ENCODE data around the gene LMAN2. TPM values are rescaled to one million over a fixed set of nuclear protein-coding genes. Genes with fewer than 3 reads are reported as not detected.
"Not testable (repeated sequence)": the region's sequence is repeated elsewhere in the genome, so short reads cannot be mapped to it uniquely, and the experiment has no call there.

The LMAN2 gene
- total RNA-seq, 1 experiment from 2014 or later, result 237 TPM

DNA sequence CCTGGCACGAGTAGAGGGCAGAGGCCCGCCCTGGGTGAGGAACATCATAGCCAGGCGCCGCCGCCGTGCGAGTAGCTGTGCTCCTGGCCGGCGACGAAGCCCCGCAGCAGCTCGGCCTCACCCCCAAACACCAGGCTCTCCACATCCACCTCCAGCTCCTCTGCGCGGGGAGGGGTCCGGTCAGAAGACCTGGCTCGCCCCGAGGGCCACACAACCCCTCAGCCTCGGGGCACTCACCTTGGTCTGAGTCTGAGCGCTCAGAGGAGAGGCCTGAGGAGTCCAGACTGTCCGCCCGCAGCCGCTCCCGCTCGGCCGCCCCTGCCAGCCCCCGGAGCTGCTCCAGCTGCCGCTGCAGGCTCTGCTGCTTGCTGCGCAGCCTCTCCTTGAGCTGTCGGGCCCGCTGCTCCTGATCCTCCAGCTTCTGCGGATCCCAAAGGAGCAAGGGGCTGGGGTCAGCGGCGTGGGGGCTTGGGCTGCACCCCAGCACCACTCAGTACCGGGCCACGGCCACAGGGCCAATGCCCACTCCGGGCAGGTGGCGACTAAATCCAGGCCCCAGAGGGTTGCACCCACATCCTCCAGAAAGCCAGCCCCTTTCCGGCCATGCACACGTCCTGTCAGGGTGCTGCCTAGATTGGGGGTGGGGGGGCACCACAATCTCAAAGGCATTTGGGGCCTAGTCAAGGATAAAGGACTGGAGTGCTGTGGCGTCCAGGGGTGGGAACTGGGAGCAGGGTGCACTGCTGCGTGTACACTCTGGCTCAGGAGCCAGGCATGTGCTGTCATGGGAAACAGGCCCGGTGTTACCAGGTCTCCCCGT, 43.7 kb downstream of the LMAN2 start:
- no peak for DNase-seq (ENCODE audit: low read depth)

DNA sequence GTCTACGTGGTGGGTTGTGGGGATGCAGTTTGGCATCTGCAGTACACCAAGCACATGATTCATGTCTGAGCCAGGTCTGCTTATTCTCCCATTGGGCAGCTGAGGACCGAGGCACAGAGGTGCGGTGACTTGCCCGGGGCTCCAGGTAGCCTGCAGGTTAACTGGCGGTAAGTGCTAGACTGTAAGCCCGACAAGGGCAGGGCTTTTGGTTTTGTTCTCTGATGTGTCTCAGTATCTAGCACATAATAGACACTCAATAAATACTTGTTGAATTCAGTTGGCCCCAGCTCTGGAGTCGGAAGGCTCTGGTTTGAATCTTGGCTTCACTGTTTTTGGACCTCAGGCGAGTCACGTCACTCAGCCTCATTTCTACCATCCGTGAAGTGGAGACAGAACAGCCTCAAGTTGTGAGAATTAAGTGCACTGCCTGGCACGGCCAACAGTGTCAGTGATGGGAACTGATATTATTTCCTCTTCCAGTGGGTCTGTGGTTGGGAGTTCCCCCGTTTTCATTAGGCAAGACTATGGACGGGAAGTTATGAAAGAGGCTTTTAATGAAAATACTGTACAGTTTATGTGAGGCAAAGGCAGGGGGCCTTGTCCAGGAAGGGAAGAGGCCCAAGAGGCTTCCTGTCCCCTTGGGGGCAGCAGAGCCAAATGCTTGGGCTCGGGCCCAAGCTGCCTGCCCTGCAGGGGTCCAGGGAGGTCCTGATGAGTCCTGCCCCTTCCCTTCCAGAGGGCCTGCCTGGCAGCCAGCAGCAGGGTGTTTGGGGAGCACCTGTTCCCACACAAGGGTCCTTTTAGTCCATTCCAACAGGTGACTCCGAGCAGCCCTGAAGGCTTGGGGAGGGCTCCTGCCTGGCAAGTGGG, 44.6 kb downstream of the LMAN2 start:
- DNase-seq (ENCODE audit: low read depth), result peak; percentile 29

DNA sequence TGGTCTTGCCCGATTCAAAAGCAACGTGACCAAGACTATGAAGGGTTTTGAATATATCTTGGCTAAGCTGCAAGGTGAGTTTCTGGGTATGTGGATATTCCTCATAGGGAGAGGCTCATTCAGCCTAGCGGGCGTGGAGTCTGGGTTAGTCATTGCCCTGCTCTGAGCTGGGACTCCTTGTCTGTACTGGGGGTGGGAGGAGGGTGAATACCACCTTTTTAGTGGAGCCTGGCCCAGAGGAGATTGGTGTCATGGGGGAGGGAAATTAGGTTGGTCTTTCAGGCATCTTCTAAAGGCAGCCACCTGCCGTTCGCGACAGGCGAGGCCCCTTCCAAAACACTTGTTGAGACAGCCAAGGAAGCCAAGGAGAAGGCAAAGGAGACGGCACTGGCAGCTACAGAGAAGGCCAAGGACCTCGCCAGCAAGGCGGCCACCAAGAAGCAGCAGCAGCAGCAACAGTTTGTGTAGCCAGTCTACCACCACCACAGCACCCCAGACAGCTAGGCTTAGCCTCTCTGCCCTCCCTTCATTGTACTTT, 45.3 kb downstream of the LMAN2 start:
- not testable (repeated sequence) for DNase-seq (ENCODE audit: low read depth)

DNA sequence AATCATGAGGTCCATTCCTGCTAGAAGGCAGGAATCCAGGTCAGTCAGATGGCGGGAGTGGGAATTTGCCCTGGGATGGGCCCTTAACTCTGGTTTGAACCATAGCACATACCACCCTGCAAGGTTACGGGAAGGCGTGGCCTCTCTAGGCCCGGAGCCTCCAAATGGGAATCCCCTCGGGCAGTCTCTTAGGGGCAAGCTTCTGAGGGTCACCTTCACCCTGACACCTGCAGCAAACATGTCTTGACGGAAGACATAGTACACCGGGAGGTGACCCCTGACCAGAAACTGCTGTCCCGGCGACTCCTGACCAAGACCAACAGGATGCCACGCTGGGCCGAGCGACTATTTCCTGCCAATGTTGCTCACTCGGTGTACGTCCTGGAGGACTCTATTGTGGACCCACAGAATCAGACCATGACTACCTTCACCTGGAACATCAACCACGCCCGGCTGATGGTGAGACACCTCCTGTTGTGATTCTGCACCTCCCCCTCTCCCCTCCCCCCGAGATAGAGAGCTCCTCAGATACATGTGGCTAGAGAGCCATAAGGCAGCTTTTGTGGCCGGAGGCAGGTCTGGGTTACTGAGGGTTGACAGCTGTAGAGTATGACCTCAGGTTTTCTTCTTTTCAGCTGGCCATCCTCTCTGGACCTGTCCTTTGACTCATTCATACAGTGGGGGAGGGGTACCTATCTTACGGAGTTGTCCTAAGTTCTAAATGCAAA, 46.9 kb downstream of the LMAN2 start:
- peak; percentile 43 for DNase-seq (ENCODE audit: low read depth)

DNA sequence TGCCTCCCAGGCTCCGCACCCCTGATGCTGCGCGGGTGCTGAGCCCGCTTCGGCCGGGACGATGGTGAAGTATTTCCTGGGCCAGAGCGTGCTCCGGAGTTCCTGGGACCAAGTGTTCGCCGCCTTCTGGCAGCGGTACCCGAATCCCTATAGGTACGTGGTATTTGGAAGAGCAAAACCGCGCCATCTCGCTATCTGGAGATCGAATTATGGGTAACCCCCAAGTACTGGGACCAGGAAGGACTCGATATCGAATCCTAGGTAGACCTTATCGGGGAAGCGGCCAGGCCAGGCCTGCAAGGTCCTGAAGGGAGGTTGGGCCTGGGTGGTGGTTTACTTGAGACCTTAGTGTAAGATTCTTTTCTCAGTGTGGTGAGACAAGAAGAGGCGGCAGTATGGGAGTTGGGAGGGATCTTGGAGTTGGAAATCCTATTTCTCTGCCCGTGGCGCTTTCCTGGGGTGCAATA, 47.5 kb downstream of the LMAN2 start:
- DNase-seq (ENCODE audit: low read depth), result no peak

DNA sequence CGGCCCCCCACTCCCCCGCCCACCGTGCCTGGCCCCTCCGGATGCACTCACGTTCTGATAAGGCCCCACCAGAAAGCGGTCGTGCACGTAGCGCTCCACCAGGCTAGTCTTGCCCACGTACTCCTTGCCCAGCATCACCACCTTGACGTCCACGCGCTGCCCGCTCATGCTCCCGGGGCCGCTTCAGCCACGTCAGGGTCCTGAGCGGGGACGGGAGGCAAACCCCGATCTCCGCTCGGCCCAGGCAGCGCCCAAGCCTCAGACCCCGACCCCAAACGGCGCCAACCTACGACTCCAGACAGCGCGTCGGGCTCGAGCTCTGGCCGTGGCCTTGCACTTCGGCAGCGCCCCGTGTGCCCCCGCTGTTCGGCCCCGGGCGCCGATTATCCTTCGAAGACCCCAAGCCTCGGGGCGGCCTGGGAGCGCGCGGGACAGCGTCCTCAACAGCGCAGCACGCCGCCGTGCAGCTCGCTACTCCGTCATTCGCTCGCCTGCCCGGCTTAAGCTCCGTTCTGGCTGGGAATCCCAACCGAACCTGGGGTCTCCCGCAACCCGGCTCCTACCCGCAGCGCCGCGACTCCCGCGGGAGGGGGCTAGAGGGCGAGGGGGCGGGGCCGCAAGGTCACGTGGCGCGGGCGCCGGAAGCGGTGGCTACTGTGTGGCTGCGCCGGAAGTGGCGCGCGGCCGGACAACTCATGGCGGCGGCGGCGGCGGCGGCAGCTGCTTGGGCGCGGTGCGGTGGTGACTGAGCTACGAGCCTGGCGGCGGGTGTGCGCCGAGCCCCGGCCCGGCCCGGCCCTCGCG, 48.1 kb downstream of the LMAN2 start, which contains the start of the genes PRELID1 and RAB24:
Gene PRELID1, plus strand, starts transcription at position 679 of the 804 bp plus-strand sequence. CDS start 187 bp downstream, outside the sequence.
Gene RAB24, minus strand, starts transcription at position 599 of the 804 bp plus-strand sequence. Its CDS starts 431 bp downstream, at position 168.
- peak; percentile 73 for DNase-seq (ENCODE audit: low read depth)

DNA sequence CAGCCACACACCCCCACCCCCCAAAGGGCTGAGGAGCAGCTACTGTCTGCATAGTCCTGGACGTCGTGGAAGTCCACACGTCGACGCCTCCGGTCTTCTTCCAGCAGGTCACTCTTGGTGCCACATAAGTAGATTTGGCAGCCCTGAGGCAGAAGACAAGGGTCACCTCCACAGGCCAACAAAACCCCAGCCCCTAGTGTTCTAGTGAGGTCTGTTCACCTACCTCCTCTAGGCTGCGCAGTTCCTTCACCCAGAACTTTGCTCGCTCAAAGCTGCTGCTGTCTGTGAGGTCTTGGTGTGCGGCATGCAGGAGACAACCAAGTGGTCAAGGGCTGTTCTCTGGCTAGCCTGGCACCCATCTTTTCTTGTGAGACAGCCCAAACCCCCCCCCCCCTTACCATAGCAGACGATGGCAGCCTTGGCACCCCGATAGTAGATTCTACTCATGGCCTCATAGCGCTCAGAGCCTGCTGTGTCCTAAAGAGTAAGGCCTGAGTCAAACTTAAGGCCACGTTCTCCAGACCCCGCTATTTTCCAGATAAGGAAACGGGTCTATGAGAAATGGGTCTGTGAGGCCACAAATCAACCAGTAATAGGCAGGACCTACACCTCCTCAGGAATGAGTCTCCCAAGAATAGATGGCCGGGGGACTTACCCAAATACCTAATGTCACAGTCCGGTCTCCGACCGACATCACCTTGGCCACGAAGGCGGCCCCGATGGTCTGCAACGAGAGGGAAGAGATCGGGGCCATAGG, 48.9 kb downstream of the LMAN2 start:
- DNase-seq (ENCODE audit: low read depth), result no peak

DNA sequence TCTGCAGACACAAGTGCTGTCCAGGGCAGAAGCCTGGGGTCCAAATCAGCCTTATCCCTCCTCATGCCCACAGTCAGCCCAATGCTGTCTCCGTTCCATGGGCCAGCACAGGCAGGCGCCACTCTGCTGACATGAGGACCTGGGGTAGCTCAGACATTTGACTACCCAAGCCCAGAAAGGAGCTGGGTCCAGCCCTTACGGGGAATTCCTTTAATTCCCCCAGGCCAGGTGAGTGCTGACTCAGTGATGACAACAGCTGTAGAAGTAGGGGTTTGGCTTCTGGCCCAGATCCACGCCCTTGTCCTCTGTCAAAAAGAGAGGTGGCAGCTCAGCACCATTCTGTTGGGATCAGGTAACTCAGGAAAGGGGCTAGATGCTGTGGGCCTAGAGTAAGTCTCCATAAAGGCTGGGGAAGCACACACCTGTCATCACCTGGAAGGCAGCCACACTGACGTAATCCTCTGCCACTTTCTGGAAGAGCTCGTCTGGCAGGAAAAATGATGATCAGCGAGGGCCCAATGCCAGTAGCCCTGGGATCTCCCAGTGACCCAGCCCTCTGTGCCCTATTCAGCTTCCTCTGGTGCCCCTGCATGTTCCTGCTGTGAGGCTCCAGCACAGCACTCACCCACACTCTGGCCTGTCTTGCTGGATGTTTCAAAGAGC, 49.8 kb downstream of the LMAN2 start:
- DNase-seq (ENCODE audit: low read depth), result no peak

DNA sequence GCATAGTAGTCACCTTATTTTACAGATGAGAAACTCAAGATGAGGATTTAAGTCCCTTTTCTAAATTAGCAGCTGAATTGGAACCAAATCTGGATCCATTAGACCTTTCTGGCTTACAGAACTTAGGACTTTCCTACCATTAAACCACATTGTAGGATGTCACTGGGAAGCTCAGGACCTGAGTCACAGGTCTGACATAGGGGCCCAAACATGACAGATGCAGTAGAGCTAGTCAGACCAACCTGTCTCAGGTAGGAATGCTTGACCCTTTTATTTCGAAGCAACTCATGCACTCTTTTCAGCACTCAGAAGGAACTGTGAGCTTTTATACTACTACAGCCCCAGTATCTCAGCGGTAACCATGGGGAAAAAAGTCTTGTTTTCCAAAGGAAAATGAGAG, 50.5 kb downstream of the LMAN2 start:
- DNase-seq (ENCODE audit: low read depth), result no peak

DNA sequence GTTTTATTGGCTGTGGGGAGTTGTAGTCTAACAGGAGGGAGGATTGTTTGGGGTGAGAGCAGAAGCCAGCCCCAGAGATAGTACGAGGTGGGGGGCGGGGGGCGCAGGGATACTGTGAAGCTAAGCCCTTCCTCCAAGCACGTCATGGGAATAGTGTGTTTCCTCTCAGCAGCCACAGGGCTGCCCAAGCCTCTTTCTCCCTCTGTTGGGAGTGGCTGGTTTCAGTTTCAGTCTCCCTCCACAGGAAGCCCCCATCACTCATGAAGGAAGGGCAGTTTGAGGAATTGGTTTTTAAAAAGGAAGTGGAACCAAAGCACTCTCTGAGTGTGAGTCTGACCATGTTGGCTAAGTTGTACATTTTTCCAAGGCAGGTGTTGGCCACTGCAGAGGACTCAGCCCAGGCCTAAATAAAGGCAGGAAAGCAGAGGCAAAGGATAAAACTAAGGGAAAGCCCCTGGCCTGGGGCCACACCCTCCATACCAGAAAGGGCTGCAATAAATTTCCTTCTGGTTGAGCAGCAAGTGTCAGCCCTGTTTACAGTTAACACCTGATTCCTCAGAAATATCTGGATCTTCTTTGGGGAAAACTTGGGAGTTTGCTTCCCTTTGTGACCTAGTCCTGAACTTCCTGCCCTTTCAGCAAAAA, 51.1 kb downstream of the LMAN2 start:
- DNase-seq (ENCODE audit: low read depth), result peak; percentile 86

DNA sequence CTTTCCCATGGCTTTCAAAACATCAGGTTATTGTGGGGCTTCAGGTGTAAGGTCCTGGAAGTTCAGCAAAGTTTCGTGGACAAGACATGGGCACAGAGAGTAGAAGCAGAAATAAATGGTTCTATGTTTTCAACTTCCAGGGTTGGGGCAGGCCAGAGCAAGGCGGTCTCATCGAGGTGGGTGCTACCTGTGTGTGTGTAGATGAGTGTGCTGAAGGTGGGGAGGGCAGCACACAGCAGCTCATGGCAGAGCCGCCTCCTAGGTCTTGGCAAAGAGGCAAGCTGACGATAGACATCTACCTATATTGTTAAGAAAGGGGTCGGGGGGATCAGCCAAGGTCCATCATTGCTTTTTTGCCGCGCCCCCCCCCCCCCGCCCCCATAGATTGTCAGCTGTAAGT, 51.8 kb downstream of the LMAN2 start:
- DNase-seq (ENCODE audit: low read depth), result no peak

DNA sequence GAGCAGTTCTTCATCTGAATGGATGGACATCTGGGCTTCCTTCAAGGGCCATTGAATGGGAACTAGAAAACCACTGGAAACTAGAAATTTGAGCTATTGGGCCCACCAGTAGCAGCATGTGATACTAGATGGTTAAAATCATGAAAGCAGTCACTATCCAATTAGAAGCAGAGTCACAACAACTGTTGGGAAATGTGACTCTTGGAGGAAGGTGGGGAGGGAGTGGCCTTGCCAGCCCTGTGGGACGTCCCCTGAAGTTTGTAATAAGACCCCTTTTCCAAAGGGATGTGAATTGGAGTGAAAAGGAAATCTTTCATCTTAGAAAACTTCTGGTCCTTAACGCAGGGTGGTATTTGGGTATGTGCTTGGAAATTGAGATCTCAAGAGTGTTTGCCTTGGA, 53.5 kb downstream of the LMAN2 start:
- DNase-seq (ENCODE audit: low read depth), result no peak

DNA sequence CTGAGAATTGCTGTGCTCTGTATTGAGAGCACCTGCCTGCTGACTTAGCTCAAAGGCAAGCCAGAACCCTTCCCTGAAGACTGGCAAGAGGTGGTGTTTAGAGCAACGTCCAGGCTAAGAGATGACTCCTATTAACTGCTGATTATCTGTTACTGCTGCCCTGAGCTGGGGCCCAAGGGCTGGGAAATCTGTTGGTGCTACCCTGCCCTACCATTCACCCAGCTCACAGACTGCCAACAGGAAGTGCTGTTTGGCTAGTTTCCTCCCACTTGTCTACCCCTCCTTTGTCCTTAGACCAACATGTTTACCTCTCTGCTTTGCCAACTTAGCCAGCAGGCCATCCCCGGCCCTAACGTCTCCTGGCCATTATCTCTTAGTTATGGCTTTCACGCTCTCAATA, 54.9 kb downstream of the LMAN2 start:
- no peak for DNase-seq (ENCODE audit: low read depth)

DNA sequence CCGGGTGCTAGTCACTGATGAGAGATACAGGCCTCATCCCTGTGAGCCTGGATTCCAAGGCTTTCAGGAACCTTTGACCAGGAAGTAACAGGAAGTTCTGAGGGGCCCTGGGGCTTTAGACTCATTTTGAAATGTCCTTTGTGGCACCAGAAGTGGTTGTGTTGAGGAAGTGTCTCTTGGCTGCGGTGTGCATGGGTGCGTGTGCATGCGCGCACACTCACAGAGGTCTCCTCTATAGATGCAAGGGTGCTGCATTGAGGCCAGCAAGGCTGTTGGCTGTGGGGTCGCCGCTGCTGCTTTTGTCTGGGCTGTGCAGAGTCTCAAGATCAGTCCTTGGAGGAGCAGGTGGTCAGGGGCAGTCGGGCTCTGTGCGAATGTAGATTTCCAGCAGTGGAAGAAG, 55.5 kb downstream of the LMAN2 start:
- DNase-seq (ENCODE audit: low read depth), result no peak

DNA sequence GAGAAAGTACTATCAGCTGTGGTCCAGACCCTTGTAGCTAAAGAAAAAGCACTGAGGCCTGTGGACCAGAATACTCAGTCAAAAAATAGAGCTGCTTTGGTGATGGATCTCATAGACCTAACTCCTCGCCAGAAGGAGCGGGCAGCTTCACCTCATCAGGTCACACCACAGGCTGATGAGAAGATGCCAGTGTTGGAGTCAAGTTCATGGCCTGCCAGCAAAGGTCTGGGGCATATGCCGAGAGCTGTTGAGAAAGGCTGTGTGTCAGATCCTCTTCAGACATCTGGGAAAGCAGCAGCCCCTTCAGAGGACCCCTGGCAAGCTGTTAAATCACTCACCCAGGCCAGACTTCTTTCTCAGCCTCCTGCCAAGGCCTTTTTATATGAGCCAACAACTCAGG, 56.8 kb downstream of the LMAN2 start:
- DNase-seq (ENCODE audit: low read depth), result no peak

DNA sequence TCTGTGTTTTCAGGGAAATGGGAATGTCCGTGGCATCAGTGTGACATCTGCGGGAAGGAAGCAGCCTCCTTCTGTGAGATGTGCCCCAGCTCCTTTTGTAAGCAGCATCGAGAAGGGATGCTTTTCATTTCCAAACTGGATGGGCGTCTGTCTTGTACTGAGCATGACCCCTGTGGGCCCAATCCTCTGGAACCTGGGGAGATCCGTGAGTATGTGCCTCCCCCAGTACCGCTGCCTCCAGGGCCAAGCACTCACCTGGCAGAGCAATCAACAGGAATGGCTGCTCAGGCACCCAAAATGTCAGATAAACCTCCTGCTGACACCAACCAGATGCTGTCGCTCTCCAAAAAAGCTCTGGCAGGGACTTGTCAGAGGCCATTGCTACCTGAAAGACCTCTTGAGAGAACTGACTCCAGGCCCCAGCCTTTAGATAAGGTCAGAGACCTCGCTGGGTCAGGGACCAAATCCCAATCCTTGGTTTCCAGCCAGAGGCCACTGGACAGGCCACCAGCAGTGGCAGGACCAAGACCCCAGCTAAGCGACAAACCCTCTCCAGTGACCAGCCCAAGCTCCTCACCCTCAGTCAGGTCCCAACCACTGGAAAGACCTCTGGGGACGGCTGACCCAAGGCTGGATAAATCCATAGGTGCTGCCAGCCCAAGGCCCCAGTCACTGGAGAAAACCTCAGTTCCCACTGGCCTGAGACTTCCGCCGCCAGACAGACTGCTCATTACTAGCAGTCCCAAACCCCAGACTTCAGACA, 57.5 kb downstream of the LMAN2 start:
- DNase-seq (ENCODE audit: low read depth), result no peak

DNA sequence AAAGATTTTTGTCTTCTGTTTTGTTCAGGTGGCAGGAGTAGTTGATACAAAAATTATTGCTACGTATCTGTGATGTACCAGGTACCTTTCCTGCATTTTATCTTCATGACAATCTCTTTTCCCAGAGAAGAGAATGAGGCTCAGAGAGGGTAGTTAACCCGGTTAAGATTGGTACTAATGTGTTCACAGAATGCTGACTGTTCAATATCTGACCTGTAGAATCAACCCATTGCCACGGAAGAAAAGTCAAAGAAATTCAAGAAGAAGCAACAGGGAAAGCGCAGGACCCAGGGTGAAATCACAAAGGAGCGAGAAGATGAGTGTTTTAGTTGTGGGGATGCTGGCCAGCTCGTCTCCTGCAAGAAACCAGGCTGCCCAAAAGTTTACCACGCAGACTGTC, 59.7 kb downstream of the LMAN2 start:
- no peak for DNase-seq (ENCODE audit: low read depth)
